Right lobe of liver (tissue), 6 donors: ENCODE data around the gene ASPHD1. TPM values are rescaled to one million over a fixed set of nuclear protein-coding genes. Genes with fewer than 3 reads are reported as not detected.

ENCODE experiments used
- ATAC-seq, 4 donors: fragments of 200-7000 bp; cut with Tn5 transposase; one replicate each; pipeline ENCODE4 v1.9.1; 2020; ENCODE audit warnings: mild to moderate bottlenecking in 4 of 4, moderate library complexity in 4 of 4
- DNase-seq, 3 donors: peaks; one replicate each; pipeline ENCODE4 v3.0.0-alpha.2; 2020
- H3K27ac ChIP-seq, 3 donors: fragments of 200-600 bp; one replicate each; pipeline ENCODE4 v1.8.0; 2022
- H3K27me3 ChIP-seq, 2 donors: fragments of 200-600 bp; one replicate each; pipeline ENCODE4 v1.8.0; 2022
- H3K36me3 ChIP-seq, 4 donors: fragments of 200-600 bp; sonication (generic) in 1 of 4; one replicate each; pipeline versions ENCODE4 v1.5.1 to v1.8.0; 2017 to 2022; ENCODE audit warnings: control low read depth in 1 of 4
- H3K4me1 ChIP-seq, 4 donors: fragments of 200-600 bp; sonication (generic) in 1 of 4; one replicate each; pipeline versions ENCODE4 v1.5.1 to v1.8.0; 2017 to 2022; ENCODE audit warnings: control low read depth in 1 of 4
- H3K4me3 ChIP-seq, 3 donors: fragments of 200-600 bp; one replicate each; pipeline ENCODE4 v1.8.0; 2022
- H3K9me3 ChIP-seq, 4 donors: fragments of 200-600 bp; sonication (generic) in 1 of 4; one replicate each; pipeline versions ENCODE4 v1.5.1 to v1.8.0; 2017 to 2022; ENCODE audit warnings: control low read depth in 1 of 4
- CTCF ChIP-seq, 4 donors: fragments of 200-600 bp in 3 of 4; fragments of 450-650 bp in 1 of 4; IDR thresholded peaks; one replicate each; pipeline versions ENCODE4 v1.5.1 to v1.8.0; 2016 to 2022; ENCODE audit warnings: antibody characterized with exemption in 4 of 4, mild to moderate bottlenecking in 2 of 4
- POLR2A ChIP-seq: fragments of 450-650 bp; IDR thresholded peaks from one replicate; pipeline ENCODE4 v1.6.1; 2017; ENCODE audit warnings: antibody characterized with exemption, mild to moderate bottlenecking
- WGBS: methylation state at CpG from one replicate; pipeline ENCODE4 v1.1.6; 2018; ENCODE audit warnings: low coverage, low lambda C conversion rate; ENCODE audit not compliant: insufficient coverage; ENCODE audit errors: missing lambda C conversion rate; 5-methylcytosine and 5-hydroxymethylcytosine counted together
- intact Hi-C, 2 donors: fragments of 100-400 bp; cut with DNase I; formaldehyde crosslinking; loops; one replicate each; pipeline versions ENCODE4 v1.11.2 to v1.14.1; 2022
- total RNA-seq, 6 experiments: library from RNA; depleted of rRNA in 2 of 6; stranded (reverse); fragments of >200 nt in 2 of 6; fragmentation: NEBNext Ultra II Directional in 3 of 6; extraction: Animal tissue kit (Norgen Biotek cat#: 25700) in 3 of 6; gene quantifications; one replicate each; pipeline versions ENCODE4 v1.1.0 to v1.2.4, GENCODE V29; 2016 to 2023
- donor health status: DM: no; HTN: yes; CAD: no.
- donor health status: DM: no; HTN: no; CAD: no.
- donor health status: DM: no; HTN: no; CAD: no.
- donor health status: DM: no; HTN: yes; CAD: no.
- donor health status: DM: no; HTN: yes; CAD: no.

Gene ASPHD1
- total RNA-seq, 6 experiments from 2014 or later, result 0.38 to 0.50 TPM; not detected in 4

DNA sequence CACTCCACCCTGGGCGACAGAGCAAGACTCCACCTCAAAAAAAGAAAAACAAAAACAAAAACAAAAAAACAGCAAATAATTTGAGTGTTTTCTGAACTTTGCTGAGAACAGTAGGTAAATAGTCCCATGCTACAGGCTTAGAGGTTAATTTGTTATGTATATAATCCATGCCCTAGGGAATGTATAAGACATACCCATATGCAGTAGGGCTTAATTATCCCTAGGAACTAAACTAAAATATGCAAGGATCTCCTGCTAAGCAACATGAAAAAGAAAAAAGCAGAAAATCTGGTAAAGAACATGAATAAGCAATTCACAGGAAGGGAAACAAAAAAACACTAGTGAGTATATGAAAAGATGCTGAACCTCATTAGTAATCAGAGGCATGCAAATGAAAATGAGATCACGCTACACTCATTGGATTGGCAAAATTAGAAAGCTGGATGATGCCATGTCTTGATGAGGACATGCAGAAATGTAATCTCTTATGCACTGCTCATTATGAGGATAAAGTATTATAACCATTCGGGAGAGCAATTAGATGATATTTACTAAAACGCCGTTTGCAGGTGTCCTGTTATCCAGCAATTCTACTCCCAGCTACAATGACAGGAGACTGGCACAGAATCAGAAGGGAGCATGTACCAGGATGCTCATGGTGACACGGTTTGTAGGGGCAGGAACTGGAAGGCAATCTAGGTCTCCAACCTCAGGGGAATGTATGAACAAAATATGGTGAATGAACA lies 20.2 kb downstream of the ASPHD1 start:
- no peak for DNase-seq
- WGBS, result 80% methylated on average over 6 of the region's 6 CpGs
- Histone ChIP-seq H3K27ac (no peak overlapping the region), H3K4me1 (peaks cover 0 to 12% (median 0%) of the 10 kb centered on the region in 4 donors), H3K9me3 (no peaks in the 10 kb centered on the region), H3K27me3 (no peaks in the 10 kb centered on the region), H3K4me3 (no peak overlapping the region), H3K36me3 (peaks cover 0 to 34% (median 0%) of the 10 kb centered on the region in 4 donors)
- no peak for TF ChIP-seq CTCF (IDR thresholded peaks at IDR 0.05)
- TF ChIP-seq POLR2A, result no peak
- intact Hi-C loops, result no loop called here
- no peak for ATAC-seq

DNA sequence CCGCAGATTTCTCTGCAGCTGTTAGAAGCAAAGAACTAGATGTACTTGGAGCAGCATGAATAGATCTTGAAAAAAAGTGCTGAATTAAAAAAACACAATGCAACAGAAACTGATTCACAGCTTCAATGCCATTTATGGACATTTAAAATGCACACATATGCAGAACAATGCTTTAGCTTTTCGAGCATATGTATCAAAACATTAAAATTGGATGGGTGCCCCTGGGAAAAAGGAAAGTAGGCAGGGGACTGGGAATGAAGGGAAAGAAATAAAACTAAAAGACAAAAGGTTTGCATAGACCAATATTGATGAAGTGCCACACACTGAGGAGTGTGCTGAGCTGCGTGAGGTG lies 20.7 kb downstream of the ASPHD1 start:
- no peak overlapping the region for H3K4me3 ChIP-seq
- H3K9me3 ChIP-seq, result no peaks in the 10 kb centered on the region
- ATAC-seq, result no peak
- intact Hi-C loops, result no loop called here
- H3K27me3 ChIP-seq, result no peaks in the 10 kb centered on the region
- 94% methylated on average over 3 of the region's 3 CpGs for WGBS
- peaks cover 0 to 34% (median 0%) of the 10 kb centered on the region in 4 donors for H3K36me3 ChIP-seq
- H3K27ac ChIP-seq, result no peak overlapping the region
- TF ChIP-seq CTCF (IDR thresholded peaks at IDR 0.05) (no peak), POLR2A (no peak)
- H3K4me1 ChIP-seq, result peaks cover 0 to 12% (median 0%) of the 10 kb centered on the region in 4 donors
- no peak for DNase-seq

GRCh38 chr16:29922326-29922725 lies 22.0 kb downstream of the ASPHD1 start:
- Histone ChIP-seq H3K27ac (no peak overlapping the region), H3K36me3 (peaks cover 0 to 34% (median 0%) of the 10 kb centered on the region in 4 donors), H3K9me3 (no peaks in the 10 kb centered on the region), H3K4me1 (peaks cover 0 to 17% (median 2%) of the 10 kb centered on the region in 4 donors), H3K4me3 (no peak overlapping the region), H3K27me3 (no peaks in the 10 kb centered on the region)
- no peak for TF ChIP-seq CTCF (IDR thresholded peaks at IDR 0.05)
- no peak for TF ChIP-seq POLR2A
- intact Hi-C loops, result no loop called here
- ATAC-seq (no peak), DNase-seq (no peak)
- WGBS, result 63% methylated on average over 2 of the region's 2 CpGs

- H3K4me3 ChIP-seq, result no peak overlapping the region
- intact Hi-C loops, result no loop called here
- H3K9me3 ChIP-seq, result no peaks in the 10 kb centered on the region
- 98% methylated on average over 8 of the region's 12 CpGs for WGBS
- peaks cover 0 to 34% (median 0%) of the 10 kb centered on the region in 4 donors for H3K36me3 ChIP-seq
- H3K4me1 ChIP-seq, result peaks cover 0 to 17% (median 2%) of the 10 kb centered on the region in 4 donors
- TF ChIP-seq CTCF (IDR thresholded peaks at IDR 0.05) (no peak), POLR2A (no peak)
- no peaks in the 10 kb centered on the region for H3K27me3 ChIP-seq
- no peak overlapping the region for H3K27ac ChIP-seq
- ATAC-seq, result no peak
- DNase-seq, result no peak
Observed at GRCh38 chr16:29922986-29923501, 22.8 kb downstream of the ASPHD1 start.
